Panc1 (cell line): ENCODE measurements around the gene WAPL. TPM values are rescaled to one million over a fixed set of nuclear protein-coding genes. Genes with fewer than 3 reads are reported as not detected.

ENCODE experiments used
- ATAC-seq: fragments of 200-7000 bp; cut with Tn5 transposase; 2 replicates; pipeline ENCODE4 v1.9.1; 2020; ENCODE audit warnings: mild to moderate bottlenecking, moderate library complexity
- BruUV-seq: library from RNA; stranded (reverse); fragments of 400-500 nt; replicated peaks from 2 replicates; lab custom pipeline; 2021; lab: Mats Ljungman, UMichigan
- CTCF ChIA-PET: fragments of 300-600 bp; sonication (Branson Sonifier 250); formaldehyde crosslinking; loops from one replicate; lab custom pipeline; 2022; ENCODE audit warnings: antibody characterized with exemption; lab: Charles Lee
- POLR2A ChIA-PET: fragments of 300-600 bp; sonication (Branson Sonifier 250); formaldehyde crosslinking; loops from one replicate; lab custom pipeline; 2022; ENCODE audit warnings: antibody characterized with exemption; lab: Charles Lee
- DNase-seq: peaks from one replicate; pipeline ENCODE4 v3.0.0-alpha.2; 2010; ENCODE audit warnings: low read depth, low spot score
- H3K27ac ChIP-seq: 2 replicates; pipeline ENCODE4 v1.5.1; 2011; ENCODE audit warnings: mild to moderate bottlenecking, low read length, inconsistent platforms
- H3K27me3 ChIP-seq: fragments of 200-500 bp; sonication (Bioruptor generic); 2 replicates; pipeline ENCODE4 v1.6.0; 2014; ENCODE audit warnings: low read length, inconsistent platforms; ENCODE audit not compliant: control insufficient read depth, insufficient read depth
- H3K36me3 ChIP-seq: fragments of 200-500 bp; sonication (Bioruptor generic); 2 replicates; pipeline ENCODE4 v1.5.1; 2014; ENCODE audit warnings: inconsistent platforms, mild to moderate bottlenecking, low read length, moderate library complexity; ENCODE audit not compliant: control insufficient read depth, insufficient read depth
- H3K4me1 ChIP-seq: 2 replicates; pipeline ENCODE4 v1.5.1; 2011; ENCODE audit warnings: inconsistent platforms, mild to moderate bottlenecking, low read length, moderate library complexity; ENCODE audit not compliant: control insufficient read depth, insufficient read depth
- H3K4me3 ChIP-seq, 2 experiments: 2 replicates each; pipeline ENCODE4 v1.5.1; 2011 to 2012; ENCODE audit warnings: low read depth in 2 of 2, low read length in 2 of 2, mild to moderate bottlenecking in 2 of 2, inconsistent platforms in 1 of 2, moderate library complexity in 1 of 2
- H3K9me3 ChIP-seq: fragments of 200-500 bp; sonication (Bioruptor generic); 2 replicates; pipeline ENCODE4 v1.5.1; 2014; ENCODE audit warnings: low read depth, mild to moderate bottlenecking, inconsistent platforms, low read length, moderate library complexity; ENCODE audit not compliant: control insufficient read depth, insufficient read depth
- CTCF ChIP-seq: fragments of 450-650 bp; IDR thresholded peaks from 2 replicates; pipeline ENCODE4 v1.5.1; 2017; ENCODE audit warnings: mild to moderate bottlenecking
- POLR2AphosphoS5 ChIP-seq: IDR thresholded peaks from 2 replicates; pipeline ENCODE4 v1.6.1; 2012; ENCODE audit warnings: mild to moderate bottlenecking, low read depth, low read length, moderate library complexity
- REST ChIP-seq, 2 experiments: IDR thresholded peaks; 2 replicates each; pipeline ENCODE4 v1.6.1; 2011 to 2012; ENCODE audit warnings: low read depth in 2 of 2, control low read depth in 1 of 2, low read length in 1 of 2, mild to moderate bottlenecking in 1 of 2, moderate library complexity in 1 of 2; ENCODE audit not compliant: insufficient read depth in 1 of 2
- SIN3A ChIP-seq: IDR thresholded peaks from 2 replicates; pipeline ENCODE4 v1.6.1; 2012; ENCODE audit warnings: low read depth, mild to moderate bottlenecking, low read length, moderate library complexity, borderline replicate concordance; ENCODE audit not compliant: insufficient read depth
- TCF7L2 ChIP-seq: IDR thresholded peaks from 2 replicates; pipeline ENCODE4 v1.6.1; 2011; ENCODE audit warnings: mild to moderate bottlenecking, low read depth, low read length, inconsistent platforms
- in situ Hi-C: cut with HindIII; loops from 2 replicates; pipeline ENCODE4 v1.10.0; 2016; ENCODE audit warnings: low sequenced_read_pairs, low pct_unique_long_range_greater_than_20kb
- intact Hi-C: fragments of 100-400 bp; cut with micrococcal nuclease; formaldehyde crosslinking; loops from one replicate; pipeline ENCODE4 v1.10.0; 2022; ENCODE audit not compliant: unreplicated experiment
- total RNA-seq: library from RNA; stranded (reverse); gene quantifications from one replicate; pipeline ENCODE4 v1.2.1, GENCODE V29; 2021; ENCODE audit not compliant: unreplicated experiment

The WAPL gene
- total RNA-seq, 1 experiment from 2014 or later = 56.2 TPM

GRCh38 chr10:86391986-86392722 lies 129.4 kb downstream of the WAPL start:
- no peaks in the 10 kb centered on the region for H3K4me1 ChIP-seq
- no TSS peak for BruUV-seq
- H3K4me3 ChIP-seq = no peak overlapping the region
- H3K9me3 ChIP-seq = no peaks in the 10 kb centered on the region
- in situ Hi-C loops (no loop called here), intact Hi-C loops (no loop called here)
- no peak for ATAC-seq
- no peaks in the 10 kb centered on the region for H3K27me3 ChIP-seq
- H3K27ac ChIP-seq = no peak overlapping the region
- TF ChIP-seq CTCF (no peak), POLR2AphosphoS5 (no peak), TCF7L2 (no peak), REST (IDR thresholded peaks at IDR 0.05; ENCODE audit: insufficient read depth in 1 of 2, low read depth in 2 of 2, low read length in 1 of 2) (no peak), SIN3A (no peak)
- CTCF ChIA-PET = no interaction called here
- no peak for DNase-seq
- no peaks in the 10 kb centered on the region for H3K36me3 ChIP-seq
- POLR2A ChIA-PET = interaction anchor here (0.7 kb wide), 1 partner anchor 11 kb away, joined by 3 read pairs; no protein-coding TSS in a partner anchor

- Histone ChIP-seq H3K27ac (no peak overlapping the region), H3K4me3 (no peak overlapping the region), H3K27me3 (no peaks in the 10 kb centered on the region), H3K9me3 (no peaks in the 10 kb centered on the region), H3K36me3 (no peaks in the 10 kb centered on the region), H3K4me1 (no peaks in the 10 kb centered on the region)
- intact Hi-C loops = no loop called here
- in situ Hi-C loops = no loop called here
- DNase-seq (no peak), ATAC-seq (no peak)
- TF ChIP-seq POLR2AphosphoS5 (no peak), CTCF (no peak), REST (IDR thresholded peaks at IDR 0.05; ENCODE audit: insufficient read depth in 1 of 2, low read depth in 2 of 2, low read length in 1 of 2) (no peak), TCF7L2 (no peak), SIN3A (no peak)
- CTCF ChIA-PET = no interaction called here
- POLR2A ChIA-PET = no interaction called here
- no TSS peak for BruUV-seq
These were observed 130.3 kb downstream of the WAPL start for GRCh38 chr10:86391236-86391840.
